Adipose tissue (tissue), 3 donors: Measurements from ENCODE around the gene CNOT3. TPM values are rescaled to one million over a fixed set of nuclear protein-coding genes. Genes with fewer than 3 reads are reported as not detected.

Source experiments
- H3K27ac ChIP-seq: one replicate; pipeline ENCODE4 v1.5.1; 2013; ENCODE audit warnings: low read depth, low read length
- WGBS, 3 donors: extraction: QIAGEN DNeasy Blood & Tissue Kit; methylation state at CpG; one replicate each; pipeline ENCODE4 v1.1.7; 2013; 5-methylcytosine and 5-hydroxymethylcytosine counted together
- polyA plus RNA-seq, 3 donors: library from polyadenylated mRNA; stranded (reverse); fragments of 200-250 nt; gene quantifications; one replicate each; pipeline ENCODE4 v1.2.3, GENCODE V29; 2013
- donor health status: healthy with polysubstance abuse.
- donor health status: Bipolar disorder and iron deficiency.
- donor health status: healthy.

The CNOT3 gene
- polyA plus RNA-seq, 3 donors: 19.4 to 23.6 (median 20.7) TPM

DNA sequence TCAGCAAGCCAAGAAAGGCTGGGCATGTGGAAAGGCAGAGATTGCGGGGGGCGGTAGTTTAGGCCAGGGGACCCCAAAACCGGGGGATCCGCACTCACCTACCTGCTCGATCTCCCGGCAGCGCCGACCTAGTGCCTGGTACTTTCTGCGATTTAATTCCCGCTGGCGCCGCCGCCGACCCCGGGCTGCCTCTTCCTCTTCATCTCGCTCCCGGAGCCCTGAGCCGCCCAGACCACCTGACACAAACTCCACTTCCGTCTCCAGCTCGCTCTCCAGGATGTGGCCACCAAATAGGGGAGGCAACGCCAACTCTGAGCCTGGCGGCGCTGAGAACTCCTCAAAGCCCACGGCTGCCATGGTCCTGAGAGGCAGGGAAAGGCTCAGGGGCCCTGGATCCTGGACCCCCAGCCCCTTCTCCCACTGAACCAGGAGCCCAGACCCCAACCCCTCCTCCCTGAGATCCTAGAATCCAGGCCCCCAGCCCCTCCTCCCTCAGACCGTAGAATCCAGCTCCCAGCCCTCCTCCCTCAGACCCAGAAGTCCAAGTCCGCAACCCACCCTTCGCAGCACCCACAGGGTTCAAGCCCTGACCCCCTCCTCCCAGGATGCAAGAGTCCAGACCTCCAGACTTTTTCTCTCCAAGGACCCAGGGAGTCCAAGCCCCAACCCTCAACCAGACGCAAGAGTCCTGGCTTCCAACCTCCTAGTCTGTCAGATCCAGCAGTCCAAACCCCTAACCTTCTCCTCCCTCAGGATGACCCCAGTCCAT, 23.0 kb upstream of the CNOT3 start:
- H3K27ac ChIP-seq: no peak overlapping the region
- 10 to 15% (median 13%) methylated on average over 28 of the region's 28 CpGs for WGBS, 3 donors

DNA sequence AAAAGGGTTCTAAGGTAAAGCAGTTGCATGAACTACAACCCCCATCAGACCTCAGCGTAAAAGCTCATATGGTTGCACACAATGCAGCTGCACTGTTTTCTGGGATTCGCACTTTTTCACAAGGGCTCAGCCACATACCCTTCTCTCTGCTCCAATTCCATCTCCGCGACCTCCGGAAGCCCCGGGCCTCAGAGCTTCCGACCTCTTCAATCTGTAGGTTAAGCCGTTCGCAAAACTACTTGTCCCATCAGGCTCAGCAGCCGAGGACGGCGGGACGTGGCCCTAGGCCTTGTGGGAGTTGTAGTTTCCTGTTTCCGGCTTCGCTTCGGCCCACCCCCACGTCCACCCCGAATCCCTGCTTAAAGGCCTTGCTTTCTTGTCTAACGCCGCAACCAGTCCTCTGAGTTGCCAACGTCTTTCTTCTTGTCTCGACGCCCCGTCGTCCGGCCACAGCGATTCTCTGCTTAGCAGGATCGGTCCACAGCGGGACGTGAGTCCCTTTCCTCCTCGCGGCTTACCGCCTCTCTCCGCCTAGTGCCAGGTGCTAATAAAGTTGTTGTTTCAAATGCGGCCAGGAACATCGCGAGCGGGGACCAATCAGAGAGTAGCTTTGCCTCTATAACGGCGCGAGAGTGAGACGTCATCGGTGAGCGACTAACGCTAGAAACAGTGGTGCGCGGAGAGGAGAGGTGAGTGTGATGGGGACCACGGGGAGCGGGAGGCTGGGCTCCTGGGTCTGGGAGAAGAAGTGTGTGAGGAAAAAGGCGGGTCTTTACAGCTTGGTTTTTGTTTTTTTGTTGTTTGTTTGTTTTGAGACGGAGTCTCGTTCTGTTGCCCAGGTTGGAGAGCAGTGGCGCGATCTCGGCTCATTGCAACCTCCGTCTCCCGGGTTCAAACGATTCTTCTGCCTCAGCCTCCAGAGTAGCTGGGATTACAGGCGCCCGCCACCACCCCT, 22.2 kb upstream of the CNOT3 start, which contains the start of the genes PRPF31 and TFPT:
PRPF31 (plus strand) TSS at position 646 of the 955 bp plus-strand sequence. CDS start 2,525 bp downstream, outside the sequence.
TFPT (minus strand) TSS at position 549 of the 955 bp plus-strand sequence; CDS start at position 161, 388 bp downstream.
- WGBS, 3 donors: 0 to 1% (median 0%) methylated on average over 60 of the region's 60 CpGs

DNA sequence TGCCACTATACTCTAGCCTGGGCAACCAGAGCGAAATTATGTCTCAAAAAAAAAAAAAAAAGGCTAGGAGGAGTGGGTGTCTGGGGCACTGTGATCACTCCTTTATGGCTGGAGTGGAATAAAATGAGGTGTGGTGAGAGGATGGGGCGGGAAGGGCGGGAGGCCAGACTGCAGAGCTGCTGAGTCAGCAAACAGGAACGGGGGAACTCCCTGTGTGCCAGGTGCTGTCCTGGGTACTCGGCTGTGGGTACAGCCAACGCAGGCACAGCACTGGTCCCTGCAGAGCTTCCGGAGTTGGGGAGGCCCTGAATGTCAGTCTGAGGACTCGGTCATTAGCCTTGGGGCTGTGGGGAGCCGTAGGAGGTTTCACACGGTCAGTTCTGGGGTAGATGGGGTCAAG, 16.3 kb upstream of the CNOT3 start:
- no peak overlapping the region for H3K27ac ChIP-seq
- 90 to 94% (median 94%) methylated on average over 10 of the region's 10 CpGs for WGBS, 3 donors

More for the DNA sequence above, 22.2 kb upstream of the CNOT3 start, which contains the start of the genes PRPF31 and TFPT:
- no peak within 1 kb of the TSS for H3K27ac ChIP-seq

- 89 to 94% (median 94%) methylated on average over 16 to 17 of the region's 17 CpGs for WGBS, 3 donors
Observed at GRCh38 chr19:54123682-54124081, 13.9 kb upstream of the CNOT3 start.

DNA sequence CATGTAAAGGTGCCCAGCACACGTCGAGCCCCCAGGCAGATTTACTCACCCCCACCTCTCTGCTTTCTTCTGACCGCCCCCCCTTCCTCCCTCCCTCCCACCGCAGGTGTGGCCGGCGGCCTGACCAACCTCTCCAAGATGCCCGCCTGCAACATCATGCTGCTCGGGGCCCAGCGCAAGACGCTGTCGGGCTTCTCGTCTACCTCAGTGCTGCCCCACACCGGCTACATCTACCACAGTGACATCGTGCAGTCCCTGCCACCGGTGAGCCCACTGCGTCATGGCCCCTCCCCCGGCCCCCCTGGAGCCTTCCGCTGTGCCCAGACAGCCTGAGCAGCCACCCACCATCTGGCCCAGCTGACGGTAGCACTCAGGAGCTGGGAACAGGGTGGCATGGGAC, 13.2 kb upstream of the CNOT3 start:
- H3K27ac ChIP-seq: no peak overlapping the region
- whole genome bisulfite sequencing, 3 donors: 93 to 96% (median 93%) methylated on average over 18 to 19 of the region's 19 CpGs

More at GRCh38 chr19:54123682-54124081, 13.9 kb upstream of the CNOT3 start:
- no peak overlapping the region for H3K27ac ChIP-seq

DNA sequence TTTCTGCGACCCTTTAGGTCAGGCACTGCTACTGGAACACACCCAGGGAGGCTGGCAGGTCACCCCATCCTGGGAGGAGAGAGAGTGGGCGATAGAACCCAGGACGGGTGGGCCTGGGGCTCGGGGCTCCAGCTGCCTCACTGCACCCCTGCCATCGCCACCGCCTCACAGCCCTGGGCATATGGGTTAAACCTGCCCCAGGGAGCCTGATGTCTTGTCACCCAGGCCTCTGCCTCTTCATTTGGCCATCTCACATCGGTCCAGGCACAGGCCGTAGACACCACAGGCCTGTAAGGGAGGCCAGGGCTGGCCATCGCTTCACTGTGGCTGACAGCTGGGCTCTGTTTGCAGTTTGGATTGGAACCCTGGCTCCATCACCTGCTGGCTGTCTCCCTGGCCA, 11.8 kb upstream of the CNOT3 start:
- H3K27ac ChIP-seq: no peak overlapping the region
- WGBS, 3 donors: 86 to 90% (median 88%) methylated on average over 9 of the region's 9 CpGs

DNA sequence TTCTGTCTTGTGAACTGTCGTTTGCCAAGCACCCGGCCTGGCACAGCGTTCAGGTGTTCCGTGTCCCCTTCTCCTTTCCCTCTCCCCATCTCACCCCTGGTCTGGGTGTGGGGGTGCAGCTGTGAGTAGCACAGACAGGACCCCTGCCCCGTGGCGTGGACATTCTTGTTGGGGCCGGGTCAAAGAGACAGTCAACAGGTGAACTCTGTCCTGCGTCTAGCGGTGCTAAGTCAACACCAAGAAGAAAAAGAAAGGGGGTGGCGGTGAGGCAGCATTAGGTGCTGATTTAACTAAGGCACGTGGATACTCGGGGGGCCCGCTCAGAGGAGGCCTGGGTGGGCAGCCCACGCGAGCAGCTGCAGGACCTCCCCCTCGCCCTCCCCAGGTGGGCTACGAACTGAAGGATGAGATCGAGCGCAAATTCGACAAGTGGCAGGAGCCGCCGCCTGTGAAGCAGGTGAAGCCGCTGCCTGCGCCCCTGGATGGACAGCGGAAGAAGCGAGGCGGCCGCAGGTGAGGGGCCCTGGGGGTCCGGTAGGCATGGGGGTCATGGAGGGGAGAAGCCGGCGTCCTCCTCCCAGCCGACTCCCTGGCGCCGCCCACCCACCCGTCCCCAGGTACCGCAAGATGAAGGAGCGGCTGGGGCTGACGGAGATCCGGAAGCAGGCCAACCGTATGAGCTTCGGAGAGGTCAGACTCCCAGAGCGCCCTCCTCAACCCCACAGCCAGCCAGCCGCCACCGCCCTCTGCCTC, 9.7 kb upstream of the CNOT3 start:
- H3K27ac ChIP-seq: no peak overlapping the region
- 87 to 93% (median 88%) methylated on average over 34 to 44 of the region's 44 CpGs for WGBS, 3 donors

GRCh38 chr19:54128441-54128725, 9.2 kb upstream of the CNOT3 start:
- WGBS, 3 donors: 90 to 95% (median 94%) methylated on average over 20 of the region's 20 CpGs
- H3K27ac ChIP-seq: no peak overlapping the region

- H3K27ac ChIP-seq: no peak overlapping the region
- WGBS, 3 donors: 96 to 99% (median 96%) methylated on average over 40 to 41 of the region's 41 CpGs
Observed at GRCh38 chr19:54128796-54129616, 8.6 kb upstream of the CNOT3 start.

DNA sequence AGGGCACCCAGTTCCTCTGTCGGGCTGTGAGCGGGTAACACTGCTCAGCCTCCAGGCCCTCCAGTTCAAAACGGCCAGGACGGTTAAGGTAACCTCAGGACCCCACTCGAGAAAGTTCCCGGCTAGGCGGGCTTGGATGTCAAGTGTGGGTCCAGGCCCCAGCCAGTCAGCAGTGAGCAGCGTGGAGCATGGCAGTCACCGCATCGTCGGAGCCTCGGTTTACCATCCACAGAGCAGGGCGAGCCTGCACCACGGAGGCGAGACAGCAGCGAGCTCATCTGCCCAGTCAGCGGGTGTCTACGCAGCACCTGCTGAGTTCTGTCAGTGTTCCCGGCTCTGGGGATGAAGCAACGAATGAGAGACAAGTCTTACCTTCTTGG, 8.0 kb upstream of the CNOT3 start:
- 96 to 97% (median 96%) methylated on average over 20 of the region's 20 CpGs for WGBS, 3 donors
- H3K27ac ChIP-seq: no peak overlapping the region

GRCh38 chr19:54133312-54133956, 4.1 kb upstream of the CNOT3 start:
- H3K27ac ChIP-seq: no peak overlapping the region
- 79 to 83% (median 82%) methylated on average over 10 of the region's 10 CpGs for WGBS, 3 donors

DNA sequence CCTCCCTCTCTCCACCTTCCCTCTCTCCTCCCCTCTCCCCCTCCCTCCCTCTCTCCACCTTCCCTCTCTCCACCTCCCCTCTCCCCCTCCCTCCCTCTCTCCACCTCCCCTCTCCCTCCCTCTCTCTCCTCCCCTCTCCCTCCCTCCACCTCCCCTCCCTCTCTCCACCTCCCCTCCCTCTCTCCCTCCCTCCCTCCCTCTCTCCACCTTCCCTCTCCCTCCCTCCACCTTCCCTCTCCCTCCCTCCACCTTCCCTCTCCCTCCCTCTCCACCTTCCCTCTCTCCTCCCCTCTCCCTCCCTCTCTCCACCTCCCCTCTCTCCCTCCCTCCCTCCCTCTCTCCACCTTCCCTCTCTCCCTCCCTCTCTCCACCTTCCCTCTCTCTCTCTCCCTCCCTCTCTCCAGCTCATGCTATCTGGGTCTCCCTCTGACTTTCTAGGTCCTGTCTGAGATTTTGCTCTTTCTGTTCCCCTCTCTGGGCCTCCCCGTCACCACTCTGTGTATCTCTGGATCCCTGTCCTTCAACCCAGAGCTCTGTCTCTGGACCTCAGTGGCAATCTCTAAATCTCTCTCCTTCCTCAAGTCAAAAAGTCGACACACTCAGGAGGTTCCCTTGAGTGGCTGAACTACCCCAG, 3.5 kb upstream of the CNOT3 start:
- 61 to 73% (median 68%) methylated on average over 2 of the region's 2 CpGs for WGBS, 3 donors

GRCh38 chr19:54136086-54136863, 1.3 kb upstream of the CNOT3 start:
- no peak overlapping the region for H3K27ac ChIP-seq
- 2 to 5% (median 5%) methylated on average over 30 of the region's 30 CpGs for WGBS, 3 donors

More for the DNA sequence above, 3.5 kb upstream of the CNOT3 start:
- no peak overlapping the region for H3K27ac ChIP-seq

DNA sequence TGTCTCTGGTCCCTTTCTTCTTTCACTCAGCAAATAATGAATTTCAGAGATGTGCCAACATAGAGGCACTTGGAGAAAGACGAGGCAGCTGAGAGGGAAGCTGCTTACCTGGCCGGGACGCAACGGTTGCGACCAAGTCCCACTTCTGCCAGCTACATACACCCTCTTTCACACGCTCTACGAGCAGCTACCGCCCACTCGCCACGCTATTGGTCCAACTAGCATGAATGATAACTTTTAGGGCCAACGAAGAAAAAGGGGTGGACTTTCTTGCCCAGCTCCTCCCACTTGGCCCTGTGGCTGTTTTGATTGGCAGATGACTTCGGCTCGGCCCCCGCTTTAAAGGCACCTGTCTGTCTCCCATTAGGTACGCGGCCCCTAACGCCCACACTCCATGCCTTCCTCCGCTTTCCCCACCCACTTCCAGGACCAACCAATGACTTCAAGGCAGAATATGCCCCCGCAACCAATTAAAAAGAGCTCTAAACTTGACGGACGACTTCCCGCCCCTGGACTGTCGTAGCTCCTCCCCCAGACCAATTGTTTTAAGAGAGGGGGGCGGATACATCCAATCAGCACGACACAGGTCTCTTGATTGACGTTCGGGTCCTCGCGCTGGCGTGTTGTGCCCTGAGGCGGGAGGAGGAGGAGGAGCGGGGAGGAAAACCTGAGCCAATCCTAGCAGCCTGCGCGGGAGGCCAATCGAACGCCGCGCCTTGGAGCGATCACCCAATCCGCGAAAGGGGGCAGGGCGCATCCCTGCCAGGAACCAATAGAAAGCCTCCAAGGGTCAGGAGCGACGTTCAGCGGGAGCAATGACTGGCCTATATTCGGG, 481 bp upstream of the CNOT3 start:
- WGBS, 3 donors: 0 to 1% (median 0%) methylated on average over 45 to 46 of the region's 46 CpGs
- no peak overlapping the region for H3K27ac ChIP-seq

DNA sequence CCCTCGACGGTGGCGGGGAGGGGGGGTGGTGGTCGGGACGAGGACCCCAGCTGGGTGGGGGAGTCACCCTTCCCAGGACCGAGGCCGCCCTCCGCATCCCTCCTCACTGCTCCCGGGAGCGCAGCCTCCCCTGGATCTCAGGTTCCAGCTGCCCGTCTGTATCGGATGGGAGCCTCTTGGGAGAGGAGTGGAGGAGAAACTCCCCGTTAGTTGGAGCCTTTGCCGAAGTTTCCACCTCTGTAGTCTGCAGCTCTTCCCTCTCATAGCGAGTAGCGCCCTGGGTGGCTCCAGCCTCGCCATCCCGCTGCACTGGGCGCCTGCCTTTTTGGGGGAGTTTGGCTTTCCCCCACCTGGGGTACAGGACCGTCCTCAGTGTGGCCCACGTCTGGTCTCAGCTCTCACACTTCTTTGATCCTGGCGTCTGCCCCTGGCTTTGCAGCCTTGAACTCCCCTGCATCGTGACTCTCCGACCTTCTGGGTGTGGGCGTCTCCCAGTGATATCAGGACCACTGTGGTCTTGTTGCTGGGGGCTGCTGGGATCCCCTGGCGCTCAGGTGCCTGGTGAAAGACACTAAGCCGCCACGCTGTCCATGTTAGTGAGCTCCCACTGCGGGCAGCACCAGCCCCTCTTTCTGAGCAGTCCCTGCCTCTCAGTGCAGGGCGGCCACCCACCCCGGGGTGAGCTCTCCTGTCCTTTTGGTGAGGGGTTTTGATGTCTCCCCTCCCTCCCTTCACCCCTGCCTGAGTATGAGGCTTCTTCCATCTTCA, 1.1 kb downstream of the CNOT3 start:
- 24 to 32% (median 24%) methylated on average over 25 to 31 of the region's 31 CpGs for WGBS, 3 donors
- no peak overlapping the region for H3K27ac ChIP-seq
